Suppressor macrophage treated with lipopolysaccharide for 4 hours (primary cell): ENCODE data around the gene LAX1.

ENCODE experiments used
- DNase-seq: peaks from one replicate; pipeline ENCODE4 v3.0.0-alpha.2; 2020

Gene LAX1

GRCh38 chr1:203818399-203818798 lies 53.4 kb downstream of the LAX1 start:
- DNase-seq: no peak

- DNase-seq: no peak
Observed at GRCh38 chr1:203823306-203823705, 58.3 kb downstream of the LAX1 start.
